ENCODE results near the gene YES1. TPM values are rescaled to one million over a fixed set of nuclear protein-coding genes. Genes with fewer than 3 reads are reported as not detected.

Gene YES1
- total and polyA plus RNA-seq, 2 of the 13 experiments (the other 11 are each of a cell fraction or from before 2014, with no cell fraction given): 17.2 to 70.8 TPM

GRCh38 chr18:723541-724080 is 88.4 kb downstream of the YES1 start (continued):
- TF ChIP-seq ZBTB40 (IDR thresholded peaks at IDR 0.05): no peak
- no peak for TF ChIP-seq ZBTB40 (CRISPR knock-in tag; IDR thresholded peaks at IDR 0.05)
- no peak for TF ChIP-seq GABPB1 (CRISPR knock-in tag; IDR thresholded peaks at IDR 0.05)
- no peak for TF ChIP-seq HOXA5 (CRISPR knock-in tag; IDR thresholded peaks at IDR 0.05)
- no peak for TF ChIP-seq TAF15 (IDR thresholded peaks at IDR 0.05; ENCODE audit: low read depth, low read length, poor library complexity, severe bottlenecking)
- TF ChIP-seq ZNF572 (CRISPR knock-in tag; IDR thresholded peaks at IDR 0.05): no peak
- no peak for TF ChIP-seq MZF1 (CRISPR knock-in tag; IDR thresholded peaks at IDR 0.05; ENCODE audit: borderline replicate concordance)
- no peak for TF ChIP-seq GPN1 (CRISPR knock-in tag; IDR thresholded peaks at IDR 0.05; ENCODE audit: borderline replicate concordance)

Measured in HepG2 (cell line).